CD1c-positive myeloid dendritic cell (primary cell): Measurements from ENCODE around the gene P3R3URF.
A peak's percentile ranks its signal among the peaks of the same experiment; 100 is the strongest.

Experiments used
- DNase-seq: peaks from one replicate; pipeline ENCODE4 v3.0.0-alpha.2; 2016; ENCODE audit errors: extremely low spot score

P3R3URF gene

GRCh38 chr1:46193984-46194570 lies 17.8 kb upstream of the P3R3URF start:
- no peak for DNase-seq

DNA sequence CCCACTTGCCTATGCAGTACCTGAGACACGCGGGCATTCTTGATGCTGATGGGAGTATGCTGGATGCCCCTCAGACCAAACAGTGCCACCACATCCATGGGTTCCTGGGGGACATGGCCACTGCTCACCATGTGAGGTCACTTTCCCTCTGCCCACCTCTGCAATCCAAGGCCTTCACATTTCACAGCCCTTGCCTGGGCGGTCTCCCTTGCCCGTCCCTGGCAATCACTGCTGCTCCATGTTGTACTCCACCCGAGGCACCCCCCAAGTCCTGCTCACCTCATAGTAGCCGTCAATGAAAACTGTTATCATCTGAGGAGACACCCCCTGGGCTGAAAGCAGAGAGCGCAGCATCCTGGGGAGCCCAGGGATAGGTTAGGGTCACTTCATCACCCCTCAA lies 17.0 kb upstream of the P3R3URF start:
- DNase-seq, result no peak

DNA sequence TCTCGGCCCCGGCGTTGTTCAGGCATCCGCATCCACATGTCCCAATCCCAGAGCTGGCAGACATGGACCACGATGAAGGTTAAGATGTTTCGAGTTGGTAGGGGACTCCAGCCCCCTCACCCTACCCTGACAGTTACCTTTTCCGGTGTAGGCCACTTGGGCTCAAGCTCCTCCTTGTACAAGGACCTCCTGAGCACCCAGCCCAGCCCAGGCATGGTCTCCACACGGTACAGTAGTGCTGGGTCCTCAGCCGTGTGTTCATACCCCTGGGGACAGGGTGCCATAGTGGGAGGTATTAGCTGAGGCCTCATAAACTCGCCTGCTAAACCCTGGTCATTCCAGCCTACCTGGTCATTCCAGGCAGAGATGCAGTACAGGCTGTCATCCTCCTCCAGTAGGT lies 15.9 kb upstream of the P3R3URF start:
- no peak for DNase-seq

DNA sequence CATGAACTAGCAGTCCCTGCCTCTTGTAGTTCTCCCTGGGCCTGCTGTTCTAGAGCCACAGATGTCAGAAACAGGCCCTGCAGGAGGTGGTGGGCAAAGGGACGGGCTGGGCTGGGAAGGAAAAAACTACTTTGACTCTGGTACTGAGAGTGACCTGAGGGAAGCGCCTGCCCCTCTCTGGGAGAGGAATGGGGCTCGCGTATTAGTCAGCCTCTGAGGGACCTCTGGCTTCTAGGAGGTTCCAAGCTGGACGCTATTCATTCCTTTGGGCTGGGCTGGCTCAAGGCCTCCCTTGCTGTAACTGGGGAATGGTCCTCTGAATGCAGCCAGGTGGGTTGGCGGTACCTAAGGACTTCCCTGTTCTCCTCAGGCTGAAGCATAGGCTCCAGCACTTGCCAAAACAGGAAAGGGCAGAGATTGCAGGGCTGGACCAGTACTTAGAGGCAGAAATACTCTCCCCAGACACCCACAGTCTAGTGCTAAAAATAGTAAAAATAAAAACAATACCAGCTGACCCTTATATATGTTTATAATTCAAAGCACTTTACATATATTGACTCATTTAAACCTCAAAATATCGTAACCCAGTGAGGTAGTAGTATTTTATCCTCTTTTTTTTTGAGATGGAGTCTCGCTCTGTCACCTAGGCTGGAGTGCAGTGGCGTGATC lies 14.9 kb upstream of the P3R3URF start:
- no peak for DNase-seq

DNA sequence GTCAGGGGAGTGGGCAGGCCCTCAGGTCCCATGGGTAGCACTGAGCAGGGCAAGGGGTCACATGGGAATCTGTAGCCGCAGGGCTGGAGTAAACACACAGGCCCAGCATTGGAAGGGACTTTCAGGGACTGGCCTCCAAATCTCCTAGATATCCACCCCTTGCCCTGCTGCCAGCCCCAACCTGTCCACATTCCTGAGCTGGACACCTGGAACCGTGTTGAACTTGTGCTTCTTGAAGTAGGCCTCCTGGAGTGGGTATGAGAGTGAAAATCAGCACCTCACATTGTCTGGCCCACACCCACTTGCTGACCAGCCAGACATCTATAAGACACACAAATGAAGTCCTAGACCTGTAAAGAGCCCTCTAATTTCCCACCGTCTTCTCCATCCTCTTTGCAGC lies 14.3 kb upstream of the P3R3URF start:
- no peak for DNase-seq

DNA sequence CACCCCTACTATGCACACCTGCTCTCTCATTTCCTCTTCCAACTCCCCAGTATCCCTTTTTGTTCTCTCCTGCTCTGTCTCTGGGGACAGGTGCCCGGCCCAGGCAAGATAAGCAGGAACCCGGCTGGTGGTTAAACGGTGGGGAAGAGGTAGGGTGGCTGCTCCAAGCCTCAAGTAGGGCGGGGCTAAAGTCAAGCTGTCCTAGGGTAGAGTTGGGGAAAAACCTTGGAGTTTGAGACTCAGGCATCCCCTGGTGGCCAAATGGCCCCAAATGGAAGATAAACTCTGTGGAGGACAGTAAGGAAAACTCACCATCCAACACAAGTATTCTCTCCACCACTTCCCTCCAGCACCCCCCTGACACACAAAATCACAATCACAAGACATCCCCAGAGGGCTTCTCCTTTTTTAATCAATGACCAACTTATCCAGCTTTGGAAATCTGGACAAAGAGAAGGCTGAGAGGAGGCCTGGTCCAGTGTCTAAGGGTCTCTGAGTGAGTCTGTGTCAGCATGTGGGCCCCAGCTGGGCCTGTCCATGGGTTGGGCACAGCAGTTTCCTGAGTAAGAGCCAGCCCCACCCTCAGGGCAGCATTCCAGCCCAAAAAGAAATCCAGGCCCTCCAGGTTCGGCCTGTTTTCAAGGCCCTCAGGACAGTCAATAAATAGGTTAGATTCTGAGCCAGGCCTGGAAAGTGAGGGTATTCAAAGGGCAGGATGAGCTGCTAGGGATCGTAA lies 12.2 kb upstream of the P3R3URF start:
- DNase-seq, result no peak

- no peak for DNase-seq
Measured at GRCh38 chr1:46187106-46187869, 11.0 kb upstream of the P3R3URF start.

GRCh38 chr1:46186076-46186475 lies 9.8 kb upstream of the P3R3URF start:
- DNase-seq, result no peak

DNA sequence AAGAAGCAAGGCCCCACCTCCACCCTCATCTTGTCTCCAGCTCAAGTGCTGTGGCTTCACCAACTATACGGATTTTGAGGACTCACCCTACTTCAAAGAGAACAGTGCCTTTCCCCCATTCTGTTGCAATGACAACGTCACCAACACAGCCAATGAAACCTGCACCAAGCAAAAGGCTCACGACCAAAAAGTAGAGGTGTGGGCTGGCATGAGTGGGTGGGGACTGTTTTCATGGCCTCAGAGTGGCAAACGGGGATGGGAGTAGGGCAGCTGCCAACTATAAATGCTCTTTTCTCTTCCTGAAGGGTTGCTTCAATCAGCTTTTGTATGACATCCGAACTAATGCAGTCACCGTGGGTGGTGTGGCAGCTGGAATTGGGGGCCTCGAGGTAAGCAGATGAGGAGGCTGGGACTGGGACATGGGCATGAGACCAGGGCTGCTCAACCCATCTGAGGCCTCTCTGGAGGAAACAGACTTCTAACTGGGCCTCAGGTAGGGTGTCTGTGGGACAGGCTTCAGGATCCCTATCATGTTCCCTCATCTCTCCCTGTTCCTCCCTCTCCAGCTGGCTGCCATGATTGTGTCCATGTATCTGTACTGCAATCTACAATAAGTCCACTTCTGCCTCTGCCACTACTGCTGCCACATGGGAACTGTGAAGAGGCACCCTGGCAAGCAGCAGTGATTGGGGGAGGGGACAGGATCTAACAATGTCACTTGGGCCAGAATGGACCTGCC lies 8.8 kb upstream of the P3R3URF start:
- no peak for DNase-seq

DNA sequence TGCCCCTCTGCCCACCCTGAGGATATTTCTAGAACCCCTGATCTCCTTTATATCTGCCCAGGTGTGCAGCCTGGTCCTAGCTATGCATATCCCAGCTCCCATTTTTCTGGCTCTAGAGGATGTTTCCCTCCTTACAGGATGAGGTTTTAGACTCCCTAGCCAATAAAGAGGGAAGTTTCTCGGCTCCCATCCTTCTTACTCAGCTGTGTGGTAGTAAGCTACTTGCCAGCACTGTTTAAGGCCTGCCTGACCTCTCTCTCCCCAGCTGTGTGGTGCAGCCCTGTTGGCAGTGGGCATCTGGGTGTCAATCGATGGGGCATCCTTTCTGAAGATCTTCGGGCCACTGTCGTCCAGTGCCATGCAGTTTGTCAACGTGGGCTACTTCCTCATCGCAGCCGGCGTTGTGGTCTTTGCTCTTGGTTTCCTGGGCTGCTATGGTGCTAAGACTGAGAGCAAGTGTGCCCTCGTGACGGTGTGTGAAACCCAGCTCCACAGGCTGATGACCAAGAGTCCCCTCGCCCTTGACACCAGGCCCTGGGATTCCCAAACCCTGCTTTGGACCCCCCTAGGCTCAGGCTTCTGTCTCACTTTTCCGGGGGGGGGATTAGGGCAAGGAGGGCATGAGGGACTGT lies 7.8 kb upstream of the P3R3URF start:
- DNase-seq, result peak; percentile 24

- DNase-seq, result no peak
Measured at GRCh38 chr1:46183079-46183847, 7.0 kb upstream of the P3R3URF start.

- no peak for DNase-seq
Measured at GRCh38 chr1:46181343-46182260, 5.3 kb upstream of the P3R3URF start.

DNA sequence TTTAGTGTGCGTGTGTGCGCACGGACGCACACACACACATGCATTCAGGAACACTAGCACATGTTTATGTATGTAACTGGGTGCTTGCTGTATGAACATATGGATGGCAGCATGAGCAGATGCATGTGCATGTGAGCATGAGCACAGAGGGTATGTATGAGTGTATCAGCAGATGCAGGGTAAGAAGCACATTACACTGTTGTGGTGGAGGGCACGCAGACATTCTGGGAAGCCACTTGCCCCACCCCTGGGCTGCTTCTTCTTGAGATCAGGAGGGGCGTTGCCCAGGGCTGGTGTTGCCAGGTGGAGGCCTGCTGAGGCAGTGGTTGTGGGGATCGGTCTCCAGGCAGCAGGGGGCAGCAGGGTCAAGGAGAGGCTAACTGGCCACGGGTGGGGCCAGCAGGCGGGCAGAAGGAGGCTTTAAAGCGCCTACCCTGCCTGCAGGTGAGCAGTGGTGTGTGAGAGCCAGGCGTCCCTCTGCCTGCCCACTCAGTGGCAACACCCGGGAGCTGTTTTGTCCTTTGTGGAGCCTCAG lies 3.9 kb upstream of the P3R3URF start:
- DNase-seq, result no peak

DNA sequence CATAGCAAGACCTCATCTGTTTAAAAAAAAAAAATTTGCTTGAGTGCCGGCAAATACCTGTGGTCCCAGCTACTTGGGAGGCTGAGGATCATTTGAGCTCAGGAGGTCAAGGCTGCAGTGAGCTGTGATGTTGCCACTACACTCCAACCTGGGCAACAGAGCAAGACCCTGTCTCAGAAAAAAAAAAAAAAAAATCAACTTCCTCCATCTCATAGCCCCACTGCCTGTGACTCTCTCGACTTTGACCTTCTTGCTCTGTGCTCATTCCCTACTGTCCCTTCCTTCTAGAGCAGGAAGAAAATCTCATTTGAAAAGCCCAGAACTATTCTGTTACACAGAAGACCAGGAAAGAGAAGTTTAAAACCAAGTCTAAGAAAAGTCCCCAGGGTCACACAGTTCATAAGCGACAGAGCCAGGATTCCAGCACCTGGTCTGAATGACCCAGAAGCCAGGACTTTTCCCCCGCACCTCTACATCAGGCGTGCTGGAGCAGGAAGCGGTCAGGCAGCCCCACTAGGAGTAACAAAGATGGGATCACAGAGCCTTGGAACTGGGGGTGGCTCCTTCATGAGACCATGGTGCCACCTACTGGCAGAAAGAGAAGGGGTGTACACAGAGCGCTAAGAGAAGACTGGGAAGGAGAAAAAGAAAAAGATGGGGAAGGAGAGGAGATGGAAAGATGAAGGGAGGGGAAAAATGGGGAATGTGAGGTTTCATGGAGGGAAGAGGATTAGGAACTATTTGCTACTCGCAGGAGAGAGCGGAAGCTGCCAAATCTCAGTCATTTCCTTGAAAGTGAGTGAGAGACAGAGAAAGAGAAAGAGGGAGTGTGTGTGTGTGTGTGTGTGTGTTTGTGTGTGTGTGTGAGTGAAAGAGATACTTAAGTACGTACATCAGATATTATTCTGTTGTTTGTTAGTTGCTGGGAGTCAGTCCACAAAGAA lies 3.1 kb upstream of the P3R3URF start:
- peak; percentile 78 for DNase-seq

DNA sequence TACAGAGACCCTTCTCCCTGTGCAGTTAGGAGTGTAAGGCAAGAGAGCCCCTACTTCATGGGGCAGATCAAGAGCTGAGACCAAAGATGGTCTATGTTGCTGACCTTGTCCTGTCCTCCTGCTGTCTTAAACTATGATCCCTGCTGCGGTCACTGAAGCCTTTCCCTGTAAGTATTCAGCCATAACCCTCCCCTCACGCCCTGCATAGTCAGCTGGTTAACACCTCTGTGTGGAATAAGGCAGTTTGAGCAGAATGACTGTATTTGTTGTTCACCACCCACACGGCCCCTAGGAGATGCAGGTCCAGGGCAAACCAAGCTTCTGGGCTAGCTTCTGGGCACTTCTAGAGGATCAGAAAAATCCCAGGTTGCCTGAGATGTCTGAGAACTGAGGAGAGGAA lies 1.0 kb downstream of the P3R3URF start:
- no peak for DNase-seq

DNA sequence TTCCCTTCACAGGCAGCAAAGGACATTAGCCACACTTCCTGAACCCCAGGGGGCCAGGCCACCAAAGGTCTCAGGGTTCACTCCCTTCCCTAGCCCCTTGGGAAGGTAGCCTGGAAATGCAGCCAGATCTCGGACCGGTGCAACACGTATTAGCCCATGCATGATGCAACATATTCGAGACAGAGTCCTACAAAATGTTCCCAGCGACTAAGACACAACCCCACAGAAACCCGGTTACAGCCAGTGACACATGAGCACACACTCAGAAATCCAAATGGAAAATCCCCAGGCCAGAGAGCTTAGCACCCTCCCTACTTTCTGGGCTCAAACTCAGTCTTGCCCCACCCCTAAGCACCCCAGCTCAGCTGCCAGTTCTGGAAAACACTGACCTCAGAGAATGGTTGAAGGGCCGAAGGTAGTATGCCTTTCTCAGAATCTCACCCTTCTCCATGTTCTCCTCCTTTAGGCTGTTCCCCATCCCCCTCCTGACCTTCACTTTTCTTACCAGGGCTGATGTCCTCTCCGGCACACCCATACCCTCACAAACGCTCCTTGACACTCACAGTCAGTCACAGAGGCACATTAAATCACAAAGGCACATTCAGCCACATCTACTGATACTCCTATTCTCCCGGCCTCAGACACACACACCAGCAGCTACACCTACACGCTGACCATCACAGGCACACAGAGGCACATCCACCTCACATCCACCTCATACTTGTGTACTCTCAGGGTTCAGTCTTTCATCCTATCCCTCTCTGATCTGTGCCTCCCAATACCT lies 1.6 kb downstream of the P3R3URF start, which contains the start of gene TSPAN1:
Gene TSPAN1, plus strand, starts transcription at position 640 of the 784 bp plus-strand sequence. CDS start 6,021 bp downstream, outside the sequence.
- no peak for DNase-seq

DNA sequence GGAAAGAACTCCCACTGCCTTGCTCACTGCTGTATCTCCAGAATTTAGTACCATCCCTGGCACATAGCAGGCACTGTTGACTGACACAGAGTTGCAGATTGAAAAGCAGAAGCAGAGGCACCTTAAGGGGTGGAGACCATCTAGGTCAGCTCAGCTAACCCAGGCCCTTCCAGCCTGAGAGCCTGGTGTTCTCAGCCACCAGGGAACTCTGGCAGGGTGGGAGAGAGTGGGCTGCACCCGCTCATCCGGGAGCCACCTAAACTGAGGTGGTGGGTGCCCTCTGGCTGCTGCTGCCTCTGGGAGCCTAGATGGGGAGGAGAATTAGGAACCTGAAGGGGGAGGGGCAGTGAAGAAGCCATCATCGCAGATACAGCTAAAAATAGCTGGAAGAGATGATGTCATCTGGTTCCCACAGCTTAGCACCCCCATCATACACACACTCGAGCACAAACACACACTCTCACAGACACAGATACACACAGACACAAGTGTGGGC lies 2.9 kb downstream of the P3R3URF start:
- DNase-seq, result no peak
